GM21381 (cell line): ENCODE measurements around the gene DST.

Experiments used
- ATAC-seq: cut with Tn5 transposase; IDR thresholded peaks from one replicate; pipeline ENCODE4 v1.9.1; 2021; ENCODE audit warnings: mild to moderate bottlenecking, moderate library complexity; ENCODE audit not compliant: unreplicated experiment

Gene DST

DNA sequence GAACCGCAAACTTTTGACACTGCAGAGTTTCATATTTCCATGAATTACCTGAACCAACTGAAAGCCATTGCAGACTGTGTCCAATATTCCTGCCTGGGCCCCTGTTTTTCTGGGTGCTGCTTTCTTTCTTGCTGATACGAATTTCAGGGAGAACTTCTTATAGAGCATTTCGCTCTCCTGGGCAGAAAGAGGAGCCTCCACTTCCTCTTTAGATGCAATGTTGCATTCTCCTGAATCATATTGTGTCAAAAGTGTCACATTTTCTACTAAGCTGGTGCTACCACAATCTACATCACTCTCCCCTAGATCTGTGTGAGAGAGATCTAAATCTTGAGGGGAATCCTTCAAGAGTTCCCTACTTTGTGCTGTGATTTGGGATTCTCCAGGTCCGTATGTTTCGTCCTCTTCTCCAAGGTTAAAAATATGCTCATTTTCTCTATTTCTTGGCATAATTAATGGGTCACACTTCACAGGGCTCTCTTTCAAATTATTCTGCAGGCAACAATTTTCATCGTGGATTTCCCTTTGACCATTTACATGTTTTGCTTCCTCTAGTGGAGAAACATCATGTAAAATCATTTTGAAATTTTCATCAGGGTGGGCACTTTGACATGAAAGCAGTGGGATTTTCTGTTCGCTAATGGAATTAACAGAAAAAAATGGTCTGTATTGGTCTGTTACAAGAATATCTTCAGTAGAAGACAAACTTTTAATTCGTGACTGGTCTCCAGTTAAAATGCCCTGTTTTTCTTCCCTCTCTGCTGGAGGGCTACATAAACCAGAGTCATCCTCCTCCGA lies 102.3 kb downstream of the DST start:
- no peak for ATAC-seq

DNA sequence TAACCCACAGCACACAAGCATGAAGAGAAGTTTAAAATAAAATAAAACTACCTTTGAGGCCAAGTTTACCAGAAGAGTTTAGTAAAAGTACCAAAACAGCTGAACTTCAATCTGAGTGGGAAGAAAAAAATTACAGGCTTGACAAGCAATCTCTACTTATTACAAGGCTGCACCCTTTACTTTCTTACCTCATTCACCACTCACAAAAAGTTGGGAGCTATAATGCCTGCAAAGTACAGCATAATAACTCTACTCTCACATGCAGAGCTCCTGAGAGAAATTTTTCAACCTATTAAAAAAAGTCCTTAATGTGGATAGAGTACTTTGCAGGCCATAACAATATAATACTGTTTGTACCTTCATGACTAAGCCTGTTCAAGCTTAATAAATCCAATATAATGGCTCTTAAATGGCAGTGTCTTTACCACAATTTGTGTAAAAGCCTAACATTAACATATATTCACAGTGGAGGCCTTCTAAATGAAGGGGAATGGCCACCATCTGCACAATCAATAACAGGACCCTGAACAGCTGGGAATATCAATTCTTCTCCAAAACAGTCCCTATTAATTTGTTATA lies 103.1 kb downstream of the DST start:
- no peak for ATAC-seq

DNA sequence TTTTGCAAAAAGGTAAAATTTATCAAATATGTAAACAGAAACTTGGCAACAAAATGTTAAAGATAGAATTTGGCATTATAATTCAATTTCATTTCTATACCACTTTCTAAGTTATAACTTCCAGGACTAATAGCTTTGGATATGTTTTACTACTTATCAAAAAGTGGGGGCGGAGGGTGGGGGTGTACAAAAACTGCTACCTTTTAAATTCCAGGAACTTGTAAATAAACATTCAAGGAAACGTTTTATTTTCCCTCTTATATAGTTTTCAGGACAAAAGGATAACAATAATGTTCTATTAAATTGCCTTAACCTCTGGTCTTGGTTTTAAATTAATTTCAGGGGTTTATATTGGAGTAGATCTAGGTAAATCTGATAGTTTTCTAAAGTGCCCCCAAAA lies 103.8 kb downstream of the DST start:
- no peak for ATAC-seq

DNA sequence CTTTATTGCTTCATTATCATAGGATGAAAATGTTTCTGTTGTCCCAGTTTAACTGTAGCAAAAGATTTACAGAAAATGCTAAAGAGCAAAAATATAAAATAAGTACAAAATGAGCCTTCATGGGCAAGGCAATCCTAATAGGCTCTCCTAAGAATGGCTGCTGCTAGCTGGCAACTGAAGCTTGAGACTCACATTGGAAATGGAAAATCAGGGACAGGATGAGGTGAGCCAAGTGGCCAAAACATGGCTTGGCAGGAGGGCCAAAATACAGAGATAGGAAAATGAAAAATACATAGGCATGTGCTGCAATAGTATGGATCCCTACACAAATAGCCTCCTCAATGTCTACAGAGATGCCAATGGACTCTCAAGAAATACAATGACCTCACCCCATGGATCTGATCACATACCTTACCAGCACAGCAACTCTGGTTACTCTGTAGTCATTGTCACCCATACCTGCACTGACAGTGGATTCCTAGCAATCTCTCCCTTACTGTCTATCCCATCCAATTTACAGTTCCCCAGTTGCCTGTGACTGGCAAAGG lies 105.4 kb downstream of the DST start:
- ATAC-seq = no peak

DNA sequence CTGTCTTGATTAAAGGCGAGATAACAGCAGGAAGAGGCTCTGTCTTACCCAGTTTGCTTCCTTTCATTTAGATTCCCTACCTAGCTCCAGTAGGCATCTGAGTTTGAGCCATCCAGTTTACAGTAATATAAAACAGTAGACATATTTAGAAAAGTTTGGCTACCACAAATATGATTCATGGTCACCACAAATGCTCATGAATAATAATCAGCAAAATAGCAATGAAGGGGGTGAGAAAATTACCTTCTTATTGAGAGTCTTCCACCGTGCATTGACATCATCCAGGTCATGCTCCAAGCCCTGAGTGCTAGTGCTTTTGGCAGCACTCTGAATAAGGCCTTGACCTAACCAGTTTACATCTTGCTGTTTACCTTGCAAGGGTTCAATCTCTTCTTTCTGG lies 106.2 kb downstream of the DST start:
- ATAC-seq = no peak

DNA sequence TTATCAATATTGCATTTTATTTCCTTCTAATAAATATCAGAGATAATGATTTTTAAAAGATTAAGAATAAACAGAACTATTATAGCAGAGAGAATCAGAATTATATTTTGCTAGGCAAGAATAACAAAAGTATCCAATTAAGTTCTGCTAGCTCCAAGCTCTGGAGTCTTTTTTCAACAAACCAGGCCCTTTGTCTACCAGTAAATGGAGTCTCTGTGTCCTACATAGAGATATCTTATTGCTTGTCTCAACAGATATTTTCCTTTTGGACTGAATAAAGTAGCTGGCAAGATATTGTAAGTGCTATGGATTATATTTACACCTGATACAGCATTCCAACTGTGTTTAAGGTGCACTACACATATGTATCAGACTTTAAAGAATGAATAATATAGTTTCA lies 107.1 kb downstream of the DST start:
- ATAC-seq = no peak

DNA sequence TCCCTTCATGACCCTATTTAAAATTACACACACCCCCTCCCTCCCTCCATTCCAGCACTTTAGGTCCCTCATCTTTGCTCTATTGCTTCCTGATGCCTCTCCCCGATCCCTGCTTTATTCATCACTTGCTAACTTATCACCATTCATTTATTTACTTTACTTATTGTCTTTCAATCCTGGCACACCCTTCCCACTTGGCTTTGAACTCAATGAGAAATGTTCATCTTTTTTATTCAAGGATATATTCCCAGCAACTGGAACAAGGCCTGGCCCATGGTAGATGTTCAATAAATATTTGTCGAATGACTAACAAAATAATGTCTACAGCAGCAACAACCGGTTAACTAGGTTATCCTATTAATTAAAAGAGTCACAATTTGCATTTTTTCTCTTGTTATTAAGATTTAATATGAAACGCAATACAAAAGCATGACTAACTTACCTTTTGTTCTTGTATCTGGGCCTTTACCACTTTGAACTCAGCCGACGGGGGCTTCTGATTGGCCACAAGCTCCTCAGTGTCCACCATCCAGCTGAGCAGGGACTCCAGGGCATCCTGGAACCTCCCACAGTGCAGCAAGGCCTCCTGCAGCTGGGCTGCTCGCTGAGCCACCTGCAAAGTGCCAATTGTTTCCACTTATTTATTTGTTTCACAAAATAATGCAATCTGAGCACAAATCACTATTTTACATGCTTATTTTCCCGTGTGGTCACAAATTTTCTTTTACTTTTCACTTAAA lies 107.8 kb downstream of the DST start:
- no peak for ATAC-seq

DNA sequence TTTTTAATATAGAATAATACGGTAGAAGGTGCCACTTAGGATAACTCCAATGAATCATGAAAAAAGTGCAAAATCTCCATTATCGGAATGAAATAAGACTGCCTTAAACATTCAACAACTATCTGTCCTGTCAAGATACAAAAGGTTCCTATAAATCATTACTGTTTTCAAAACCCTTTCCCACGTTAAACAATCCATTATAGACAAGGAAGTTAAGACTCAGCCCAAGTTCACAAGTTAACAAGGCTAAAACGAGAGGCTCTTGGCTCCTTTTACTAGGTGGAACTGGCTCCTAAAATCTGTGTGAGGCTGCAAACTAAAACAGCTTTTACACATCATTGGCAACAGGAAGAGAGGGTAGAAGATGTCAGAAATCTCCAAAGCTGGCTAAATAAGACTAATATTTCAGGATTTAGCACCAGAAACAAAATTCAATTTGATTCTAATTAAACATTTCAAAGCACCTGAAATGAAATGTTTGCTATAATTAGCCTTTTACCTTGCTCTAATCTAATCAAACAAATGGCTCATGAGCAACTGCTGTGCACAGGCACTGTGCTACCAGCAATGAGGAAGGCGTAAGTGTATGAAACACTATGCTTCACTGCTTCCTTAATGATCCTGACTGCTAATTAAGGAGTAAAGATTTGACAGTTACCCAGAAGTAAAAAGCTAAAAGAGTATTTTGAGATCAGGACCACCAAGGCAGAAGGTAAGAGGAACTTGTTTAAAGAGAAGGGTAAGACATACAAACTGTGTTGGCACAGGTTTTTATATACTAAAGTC lies 109.7 kb downstream of the DST start:
- no peak for ATAC-seq

DNA sequence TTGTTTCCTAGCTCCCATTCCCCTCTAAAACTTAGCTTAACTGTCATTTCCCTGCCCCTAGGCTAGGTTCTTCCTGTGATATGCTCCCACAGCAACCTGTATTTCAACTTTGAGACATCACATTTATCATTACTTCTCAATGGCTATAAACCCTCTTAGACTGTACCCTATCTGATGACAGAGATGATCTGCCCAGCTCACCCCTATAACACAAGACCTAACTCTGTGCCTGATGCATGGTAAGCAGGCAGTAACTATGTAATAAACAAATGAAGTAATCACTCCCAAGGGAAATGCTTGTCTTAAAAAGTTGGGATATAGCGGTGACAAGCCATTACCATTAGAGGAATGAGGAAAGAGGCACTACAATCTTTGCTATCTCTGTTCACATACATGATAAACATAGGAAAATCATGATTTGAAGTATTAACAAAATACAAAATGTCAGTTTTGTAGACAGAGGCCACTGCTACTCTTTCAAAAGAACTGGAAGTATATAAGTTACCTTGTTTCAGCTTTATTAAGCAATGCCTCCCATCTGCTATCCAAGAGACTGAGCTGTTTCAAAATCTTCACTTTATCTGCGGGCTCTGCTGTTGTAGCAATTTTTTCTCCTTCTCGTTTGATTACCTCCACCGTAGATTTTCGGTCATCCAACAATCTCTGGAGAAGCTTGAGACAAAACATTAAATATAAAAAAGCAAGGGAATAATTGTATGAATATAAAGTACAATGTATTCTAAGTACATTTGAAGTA lies 110.7 kb downstream of the DST start:
- ATAC-seq = no peak

DNA sequence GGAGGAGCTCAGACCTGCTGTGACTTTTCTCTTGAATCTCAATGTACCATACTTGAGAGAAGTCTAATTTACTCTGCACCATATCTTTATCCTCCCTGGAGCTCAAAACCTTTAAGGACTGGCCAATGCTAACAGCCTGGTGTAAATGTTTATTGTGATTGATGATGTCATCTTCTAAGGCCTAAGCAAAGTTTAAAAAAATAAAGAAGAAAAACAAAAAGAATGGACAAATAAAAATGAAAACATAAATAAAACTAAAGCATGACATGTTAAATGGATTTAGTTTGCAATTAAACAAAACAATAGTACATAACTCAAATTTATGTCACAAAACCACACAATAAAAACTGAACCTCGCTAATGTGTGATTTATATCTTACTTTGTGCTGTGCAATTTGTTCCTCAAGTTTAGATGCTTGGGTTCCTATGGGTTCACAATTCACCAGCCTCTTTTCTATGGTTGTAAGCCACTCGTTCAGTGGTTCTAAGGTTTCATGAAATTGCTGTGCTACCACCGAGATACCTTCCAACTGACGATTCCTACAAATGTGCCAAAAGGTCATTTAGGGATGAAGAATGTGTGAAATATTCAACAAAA lies 113.0 kb downstream of the DST start:
- no peak for ATAC-seq

DNA sequence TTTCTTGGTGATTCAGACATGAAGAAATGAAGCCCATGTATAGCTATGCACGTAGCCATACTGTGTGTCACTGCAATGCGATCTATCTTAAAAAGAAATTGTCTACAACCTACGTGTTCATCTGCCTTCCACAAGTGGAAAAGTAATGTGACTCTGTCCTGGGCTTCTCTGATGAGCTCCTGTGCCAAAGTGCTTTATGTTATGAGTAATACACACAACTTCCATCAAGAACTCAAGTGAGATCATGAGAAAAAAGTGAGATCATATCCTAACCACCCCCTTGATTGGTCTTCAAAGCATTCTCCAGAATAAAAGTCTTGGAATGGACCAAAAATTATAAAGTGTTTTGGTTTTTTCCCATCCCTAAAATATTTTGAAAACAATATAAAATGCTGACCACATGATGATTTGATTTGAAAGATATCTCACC lies 114.3 kb downstream of the DST start:
- ATAC-seq = no peak

DNA sequence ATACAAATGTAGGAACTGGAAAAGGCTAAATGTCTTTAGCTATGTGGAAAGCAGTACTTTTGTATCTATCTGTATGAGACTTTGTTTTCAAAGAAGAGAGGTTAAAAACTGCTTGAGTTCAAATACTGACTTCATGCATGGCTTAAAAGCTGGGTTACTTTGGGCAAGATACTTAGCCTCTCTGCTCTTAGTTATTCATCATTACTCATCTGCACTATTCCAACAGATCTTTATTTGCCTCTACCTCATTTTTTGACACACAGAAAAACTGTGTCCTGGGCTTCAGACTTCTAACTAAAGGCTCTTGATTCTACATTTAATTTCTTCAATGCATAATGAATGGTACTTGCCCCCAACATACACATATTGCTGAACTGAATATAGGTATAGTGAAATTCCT lies 114.8 kb downstream of the DST start:
- no peak for ATAC-seq

DNA sequence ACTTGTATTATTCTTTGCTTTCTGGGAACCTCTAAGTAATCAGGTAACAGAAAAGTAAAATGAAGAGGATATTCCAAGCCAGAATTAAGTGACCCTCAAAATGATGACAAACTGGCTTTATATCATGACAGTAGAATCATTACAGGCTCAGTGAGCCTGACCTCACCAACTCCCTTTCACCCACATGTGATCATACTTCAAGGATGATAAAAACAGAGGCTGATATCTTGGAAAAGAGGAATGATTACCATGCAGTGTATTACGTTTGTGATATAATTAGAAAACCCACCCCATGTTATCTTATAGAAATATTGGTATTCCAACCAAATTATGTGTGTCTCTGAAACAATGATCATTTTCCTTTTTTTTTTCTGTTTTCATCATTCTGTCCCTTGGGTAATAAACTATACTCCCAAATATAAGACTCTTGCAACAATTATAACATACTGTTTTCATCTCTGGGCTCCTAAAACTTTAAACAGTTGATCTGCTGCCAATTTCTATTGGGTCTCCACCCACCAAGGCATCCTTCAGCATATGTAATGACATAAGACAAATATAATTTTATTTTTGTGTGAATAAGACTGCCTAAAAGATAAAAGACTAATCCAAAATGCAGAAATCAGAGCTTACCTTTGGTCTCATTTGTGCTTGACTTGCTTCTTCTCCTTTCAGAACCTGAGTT lies 115.7 kb downstream of the DST start:
- ATAC-seq = no peak

DNA sequence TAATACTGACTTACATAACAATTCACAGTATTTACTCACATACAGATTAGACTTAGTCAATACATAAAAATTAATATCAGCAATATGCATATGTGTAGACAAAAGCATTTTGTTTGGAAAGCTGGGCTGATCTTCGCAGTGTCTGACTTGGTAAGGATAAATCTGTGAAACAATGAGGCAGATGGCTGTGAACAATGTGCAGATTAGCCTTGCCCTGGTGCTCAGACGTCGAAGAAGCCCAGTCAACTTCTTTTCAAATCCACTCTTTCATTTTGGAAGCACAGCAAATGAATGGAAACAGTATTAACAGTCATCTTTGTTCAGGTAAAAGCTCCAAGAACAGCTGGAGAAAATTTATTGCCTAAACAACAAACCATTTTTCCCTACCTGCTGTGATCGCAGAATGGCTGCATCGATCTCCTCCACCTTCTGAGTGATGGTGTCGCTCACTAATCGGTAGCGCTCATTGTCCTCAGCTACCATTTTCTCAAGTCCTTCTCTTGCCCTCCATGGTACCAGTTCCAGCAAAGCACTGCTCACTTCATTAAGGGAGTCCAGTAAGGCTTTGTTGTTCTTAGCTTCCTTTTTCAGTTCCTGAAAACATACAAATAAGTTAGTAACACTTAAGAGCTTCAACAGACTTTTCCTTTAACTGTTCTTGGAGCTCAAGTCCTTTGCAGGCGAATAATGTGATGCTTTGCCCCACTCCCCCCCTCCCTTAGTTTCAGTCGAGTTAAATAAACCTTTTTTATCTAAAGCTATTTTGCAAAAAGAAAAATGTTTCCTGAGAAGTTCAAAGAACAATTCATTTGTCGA lies 116.5 kb downstream of the DST start:
- ATAC-seq = no peak

DNA sequence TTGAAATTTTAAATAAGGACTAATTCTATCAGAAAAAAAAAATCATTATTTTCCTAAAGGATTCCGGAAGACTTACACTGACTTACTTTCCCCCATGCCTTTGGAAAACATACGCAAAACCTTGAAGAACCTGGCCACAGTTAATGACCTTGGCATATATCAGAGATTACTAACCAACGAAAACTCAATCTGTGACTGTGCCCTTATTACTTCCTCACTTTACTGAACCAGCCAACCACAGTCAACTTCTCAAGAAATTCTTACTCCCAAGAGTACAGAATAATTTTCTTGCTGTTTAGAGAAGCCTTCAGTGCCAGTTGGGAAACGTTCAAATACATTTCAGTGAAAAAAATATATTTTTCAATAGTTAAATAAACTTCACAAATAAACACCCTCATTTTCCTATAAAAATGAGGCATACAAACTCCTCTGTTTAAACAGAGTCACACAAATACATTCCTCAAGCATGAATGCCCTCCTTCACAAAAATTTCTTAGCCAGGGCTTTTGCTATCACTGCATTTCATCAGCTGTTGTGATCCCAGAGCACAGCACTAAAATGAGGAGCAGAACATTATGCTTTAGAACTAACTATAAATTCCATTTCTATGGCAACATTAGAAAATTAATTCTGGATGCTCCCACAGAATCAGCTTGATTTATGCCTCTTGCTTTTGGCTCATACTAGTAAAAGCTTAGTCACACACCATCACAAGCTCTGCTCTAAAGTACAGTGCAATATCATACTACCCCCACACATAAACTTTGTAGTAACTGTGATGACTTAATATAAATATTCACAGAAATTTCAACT lies 117.6 kb downstream of the DST start:
- no peak for ATAC-seq

DNA sequence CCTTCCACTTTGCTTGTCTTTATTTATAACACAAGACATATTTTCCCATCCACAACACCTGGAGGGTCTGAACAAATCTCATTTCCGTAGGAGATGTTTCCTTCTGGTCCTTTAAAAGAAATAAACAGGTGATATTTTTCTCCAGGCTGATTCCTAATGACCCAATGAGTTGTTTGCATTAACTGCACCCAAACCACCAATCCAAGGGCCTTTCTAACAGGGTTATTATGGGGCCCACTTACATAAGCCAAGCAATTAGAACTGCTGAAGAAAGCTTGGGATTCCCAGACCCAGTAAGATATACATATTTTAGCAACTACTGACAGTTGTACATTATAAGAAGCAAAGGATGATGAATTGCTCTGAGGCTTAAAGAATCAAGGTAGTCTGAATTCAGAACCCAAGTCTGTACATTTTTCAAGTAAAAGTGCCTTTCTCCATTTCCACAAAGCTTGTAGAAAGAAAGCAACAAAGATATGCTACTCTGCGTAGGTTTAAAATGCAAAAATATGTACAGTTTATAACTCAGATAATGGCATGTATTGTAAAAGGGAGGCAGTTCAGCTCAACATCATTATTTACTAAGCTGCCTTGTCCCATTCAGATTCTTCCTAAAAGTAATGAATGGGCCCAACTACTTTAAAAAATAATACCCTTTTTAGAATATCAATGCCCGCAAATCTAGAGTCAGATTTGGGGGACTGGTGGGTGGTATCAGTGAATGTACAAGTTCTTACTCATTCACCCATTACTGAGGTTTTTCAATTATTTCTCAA lies 120.0 kb downstream of the DST start:
- no peak for ATAC-seq

DNA sequence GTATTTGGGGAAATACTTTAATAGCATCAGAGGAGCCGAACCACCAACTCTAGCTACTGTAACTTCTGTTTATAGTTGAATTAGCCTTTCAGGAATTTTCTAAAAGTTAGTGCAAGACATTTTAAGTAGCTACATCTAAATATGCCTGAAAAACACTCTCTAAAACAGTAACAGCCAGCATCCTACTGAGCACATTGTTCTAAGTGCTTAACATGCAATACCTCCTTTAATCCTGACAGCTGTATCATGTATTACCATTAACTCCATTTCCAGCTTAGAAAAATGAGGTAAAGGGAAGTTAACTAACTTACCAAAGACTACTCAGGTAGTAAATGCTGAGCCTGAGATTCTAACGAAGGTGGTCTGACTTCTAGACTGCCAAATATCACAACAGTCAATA lies 120.7 kb downstream of the DST start:
- ATAC-seq = no peak
